Endothelial cell of umbilical vein (primary cell): ENCODE results near the gene BRME1. TPM values are rescaled to one million over a fixed set of nuclear protein-coding genes. Genes with fewer than 3 reads are reported as not detected.

Source experiments
- BruUV-seq: library from RNA; stranded (reverse); fragments of 400-500 nt; replicated peaks from 2 replicates; lab custom pipeline; 2021; lab: Mats Ljungman, UMichigan
- CTCF ChIA-PET: fragments of 300-600, 350-600 bp; sonication (Branson Sonifier 250); formaldehyde crosslinking; loops from one replicate; lab custom pipeline; 2021; ENCODE audit warnings: antibody characterized with exemption, inconsistent platforms; lab: Charles Lee
- POLR2A ChIA-PET: fragments of 300-600, 350-600 bp; sonication (Branson Sonifier 250); formaldehyde crosslinking; loops from one replicate; lab custom pipeline; 2021; ENCODE audit warnings: antibody characterized with exemption, inconsistent platforms; lab: Charles Lee
- DNase-seq: peaks from one replicate; pipeline ENCODE4 v3.0.0-alpha.2; 2011; ENCODE audit warnings: low read depth, low spot score
- FAIRE-seq: peaks from 2 replicates; lab custom pipeline; 2011; peaks lifted over from hg19 to GRCh38; lab: Jason Lieb, UNC
- H2AFZ ChIP-seq: 2 replicates; pipeline ENCODE4 v1.6.0; 2012; ENCODE audit warnings: low read depth, low read length, control low read depth, inconsistent platforms
- H3K27ac ChIP-seq: 2 replicates; pipeline ENCODE4 v1.5.1; 2011; ENCODE audit warnings: low read depth, mild to moderate bottlenecking, control low read depth, low read length, moderate library complexity; ENCODE audit not compliant: insufficient read depth
- H3K27me3 ChIP-seq, 2 experiments: 2 replicates each; pipeline versions ENCODE4 v1.6.0 to v1.6.1; 2011; ENCODE audit warnings: low read length in 2 of 2, mixed read lengths in 1 of 2; ENCODE audit not compliant: control insufficient read depth in 2 of 2, insufficient read depth in 2 of 2
- H3K36me3 ChIP-seq, 2 experiments: 2 replicates in 1 of 2; 3 replicates in 1 of 2; pipeline ENCODE4 v1.5.1; 2011; ENCODE audit warnings: low read length in 2 of 2, mild to moderate bottlenecking in 1 of 2, moderate library complexity in 1 of 2; ENCODE audit not compliant: control insufficient read depth in 2 of 2, insufficient read depth in 2 of 2; ENCODE audit errors: extremely low read depth in 1 of 2
- H3K4me1 ChIP-seq: 3 replicates; pipeline ENCODE4 v1.5.1; 2011; ENCODE audit warnings: mild to moderate bottlenecking, low read length; ENCODE audit not compliant: control insufficient read depth, insufficient read depth; ENCODE audit errors: extremely low read depth
- H3K4me2 ChIP-seq: 2 replicates; pipeline ENCODE4 v1.6.1; 2011; ENCODE audit warnings: low read length, control low read depth, mixed read lengths; ENCODE audit not compliant: insufficient read depth
- H3K4me3 ChIP-seq, 3 experiments: fragments of 200-600 bp in 1 of 3; sonication (generic), shearing (Covaris generic) in 1 of 3; replicated peaks in 1 of 3; 2 replicates each; pipeline ENCODE4 v1.5.1; 2011 to 2016; ENCODE audit warnings: control low read depth in 3 of 3, low read length in 3 of 3, mild to moderate bottlenecking in 2 of 3, inconsistent platforms in 1 of 3, low read depth in 1 of 3, moderate library complexity in 1 of 3; ENCODE audit not compliant: insufficient read depth in 1 of 3
- H3K79me2 ChIP-seq: 2 replicates; pipeline ENCODE4 v1.6.0; 2012; ENCODE audit warnings: low read length, inconsistent platforms; ENCODE audit not compliant: control insufficient read depth, insufficient read depth
- H3K9ac ChIP-seq: replicated peaks from 2 replicates; pipeline ENCODE3; 2011; ENCODE audit warnings: low read length, control low read depth; ENCODE audit not compliant: insufficient read depth; ENCODE audit errors: extremely low read depth
- H3K9me1 ChIP-seq: replicated peaks from 3 replicates; pipeline ENCODE4 v1.6.0; 2011; ENCODE audit warnings: mild to moderate bottlenecking, low read length; ENCODE audit not compliant: control insufficient read depth, insufficient read depth; ENCODE audit errors: extremely low read depth
- H3K9me3 ChIP-seq: replicated peaks from 2 replicates; pipeline ENCODE4 v1.5.1; 2012; ENCODE audit warnings: low read length, inconsistent platforms; ENCODE audit not compliant: control insufficient read depth, insufficient read depth
- H4K20me1 ChIP-seq: replicated peaks from 2 replicates; pipeline ENCODE3; 2011; ENCODE audit warnings: mild to moderate bottlenecking, low read length; ENCODE audit not compliant: control insufficient read depth, insufficient read depth; ENCODE audit errors: extremely low read depth
- CTCF ChIP-seq, 2 donors: IDR thresholded peaks; 1 replicate in 1 of 2; 2 replicates in 1 of 2; pipeline ENCODE4 v1.5.1; 2011; ENCODE audit warnings: low read length in 2 of 2, mild to moderate bottlenecking in 2 of 2, moderate library complexity in 2 of 2, control low read depth in 1 of 2, inconsistent platforms in 1 of 2, low read depth in 1 of 2; ENCODE audit not compliant: insufficient read depth in 1 of 2; ENCODE audit errors: extremely low read depth in 1 of 2
- EZH2 ChIP-seq: IDR thresholded peaks from 2 replicates; pipeline ENCODE4 v1.6.1; 2012; ENCODE audit warnings: borderline replicate concordance, low read depth, mild to moderate bottlenecking, moderate library complexity, low read length, inconsistent platforms; ENCODE audit not compliant: severe bottlenecking
- FOS ChIP-seq: IDR thresholded peaks from 2 replicates; pipeline ENCODE4 v1.6.1; 2011; ENCODE audit warnings: mild to moderate bottlenecking, low read length, moderate library complexity, borderline replicate concordance; ENCODE audit not compliant: insufficient read depth
- GATA2 ChIP-seq: IDR thresholded peaks from 2 replicates; pipeline ENCODE4 v1.7.0; 2011; ENCODE audit warnings: low read depth, mild to moderate bottlenecking, moderate library complexity, mixed read lengths, low read length; ENCODE audit not compliant: insufficient read length, insufficient read depth
- JUN ChIP-seq: IDR thresholded peaks from 2 replicates; pipeline ENCODE4 v1.6.1; 2011; ENCODE audit warnings: borderline replicate concordance, low read depth; ENCODE audit not compliant: insufficient read length, insufficient read depth
- MAX ChIP-seq: IDR thresholded peaks from 2 replicates; pipeline ENCODE4 v1.6.1; 2011; ENCODE audit not compliant: insufficient read depth, insufficient read length
- MYC ChIP-seq: IDR thresholded peaks from one replicate; pipeline ENCODE4 v1.6.1; 2011; ENCODE audit warnings: mild to moderate bottlenecking, low read depth, low read length
- POLR2A ChIP-seq: IDR thresholded peaks from 2 replicates; pipeline ENCODE4 v1.6.1; 2012; ENCODE audit warnings: low read depth, mild to moderate bottlenecking, control low read depth, low read length
- POLR2AphosphoS5 ChIP-seq: IDR thresholded peaks from 2 replicates; pipeline ENCODE4 v1.6.1; 2012; ENCODE audit warnings: low read depth, mild to moderate bottlenecking, control low read depth, low read length, moderate library complexity; ENCODE audit not compliant: insufficient read depth
- dilution Hi-C: fragments of 300-500 bp; cut with MboI; formaldehyde crosslinking; loops from one replicate; pipeline ENCODE4 v1.15.0; 2019; ENCODE audit warnings: low sequenced_read_pairs; ENCODE audit not compliant: extremely low pct_ligation_motif_present
- intact Hi-C: fragments of 100-400 bp; cut with micrococcal nuclease; formaldehyde crosslinking; loops from one replicate; pipeline ENCODE4 v1.10.0; 2022
- polyA plus RNA-seq, 4 experiments: library from polyadenylated mRNA; depleted of rRNA in 3 of 4; stranded (reverse) in 3 of 4; unstranded in 1 of 4; fragments of >200 nt; gene quantifications; 2 replicates each; pipeline versions ENCODE4 v1.2.1 to v1.2.3, GENCODE V29; 2011 to 2012; ENCODE audit warnings: missing spikeins in 1 of 4
- total RNA-seq: library from RNA; stranded (reverse); gene quantifications from 2 replicates; pipeline ENCODE4 v1.2.3, GENCODE V29; 2021

BRME1 gene
- total and polyA plus RNA-seq, 2 donors (not counting 3 experiments of a cell fraction or from before 2014, with no cell fraction given): 0.69 to 2.5 TPM

- Histone ChIP-seq H3K4me2 (no peak overlapping the region), H3K4me1 (peaks cover 5% of the 10 kb centered on the region), H4K20me1 (no peaks in the 10 kb centered on the region), H3K4me3 (no peak overlapping the region), H3K9me1 (no peaks in the 10 kb centered on the region), H3K9ac (no peak overlapping the region), H3K79me2 (no peaks in the 10 kb centered on the region), H3K27me3 (no peaks in the 10 kb centered on the region), H3K9me3 (no peaks in the 10 kb centered on the region), H3K27ac (no peak overlapping the region), H3K36me3 (no peaks in the 10 kb centered on the region), H2AFZ (peak overlapping the region; percentile 26)
- CTCF ChIA-PET: interaction anchor here (2.3 kb wide), 1 partner anchor 180 kb away, joined by 7 read pairs; the partner anchor contains the start of gene MISP3
- TF ChIP-seq POLR2A: no peak
- no peak for TF ChIP-seq MAX
- TF ChIP-seq JUN: no peak
- no peak for TF ChIP-seq EZH2
- no peak for TF ChIP-seq CTCF (IDR thresholded peaks at IDR 0.05; ENCODE audit: extremely low read depth in 1 of 2, insufficient read depth in 1 of 2, low read depth in 1 of 2, low read length in 2 of 2)
- no peak for TF ChIP-seq MYC
- no peak for TF ChIP-seq POLR2AphosphoS5
- no peak for TF ChIP-seq GATA2
- no peak for TF ChIP-seq FOS
- intact Hi-C loops: no loop called here
- dilution Hi-C loops: no loop called here
- DNase-seq: peak; percentile 23
- POLR2A ChIA-PET: no interaction called here
- BruUV-seq: no TSS peak
- no peak for FAIRE-seq
Measured at GRCh38 chr19:13892870-13893269, 13.0 kb downstream of the BRME1 start.
